HUDEP-2 (cell line): Measurements from ENCODE around the gene GMEB2.
"Not testable (repeated sequence)": the region's sequence is repeated elsewhere in the genome, so short reads cannot be mapped to it uniquely, and the experiment has no call there.

Source experiments
- DNase-seq, 76 experiments: peaks; one replicate each; lab custom pipeline; 2025; ENCODE audit not compliant: unreplicated experiment in 76 of 76; lab: John Stamatoyannopoulos, UW

GMEB2 gene

GRCh38 chr20:63562461-63563224 lies 64.3 kb downstream of the GMEB2 start:
- no peak for DNase-seq

DNA sequence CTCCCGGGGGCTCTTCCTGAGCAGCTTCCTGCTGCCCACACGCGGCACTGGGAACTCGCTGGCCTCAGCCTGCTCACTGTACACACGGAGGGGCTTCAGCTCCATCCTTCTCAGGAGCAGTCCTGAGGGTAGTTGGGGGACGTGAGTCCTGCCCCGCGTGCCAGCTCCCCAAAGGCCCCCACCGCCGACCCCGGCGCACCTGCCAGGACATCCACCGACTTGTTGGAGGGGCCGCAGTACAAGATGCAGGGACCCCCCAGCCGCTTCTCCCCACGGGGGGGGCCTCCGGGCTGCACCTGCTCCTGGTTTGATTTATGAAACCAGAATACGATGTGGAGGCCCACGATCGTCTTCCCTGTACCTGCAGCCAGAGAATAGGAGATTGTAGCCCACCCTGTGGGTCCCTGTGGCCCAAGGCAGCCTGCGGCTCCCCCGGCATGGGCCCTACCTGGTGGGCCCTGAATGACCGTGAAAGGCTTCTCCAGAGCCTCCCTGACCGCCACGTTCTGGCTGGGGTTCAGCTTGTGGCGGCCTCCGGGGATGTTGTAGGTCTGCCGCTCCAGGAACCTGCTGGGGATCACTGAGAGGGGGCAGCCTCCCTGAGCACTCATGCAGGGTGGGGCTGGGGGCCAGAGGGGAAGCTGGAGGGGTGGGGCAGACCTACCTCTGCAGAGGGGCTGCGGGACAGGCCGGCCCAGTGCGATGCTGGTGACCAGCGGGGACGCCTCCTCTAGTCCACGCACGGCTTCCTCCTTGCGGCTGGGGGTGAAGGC lies 65.1 kb downstream of the GMEB2 start:
- no peak for DNase-seq

- no peak for DNase-seq
These were observed 65.9 kb downstream of the GMEB2 start for GRCh38 chr20:63560856-63561609.

DNA sequence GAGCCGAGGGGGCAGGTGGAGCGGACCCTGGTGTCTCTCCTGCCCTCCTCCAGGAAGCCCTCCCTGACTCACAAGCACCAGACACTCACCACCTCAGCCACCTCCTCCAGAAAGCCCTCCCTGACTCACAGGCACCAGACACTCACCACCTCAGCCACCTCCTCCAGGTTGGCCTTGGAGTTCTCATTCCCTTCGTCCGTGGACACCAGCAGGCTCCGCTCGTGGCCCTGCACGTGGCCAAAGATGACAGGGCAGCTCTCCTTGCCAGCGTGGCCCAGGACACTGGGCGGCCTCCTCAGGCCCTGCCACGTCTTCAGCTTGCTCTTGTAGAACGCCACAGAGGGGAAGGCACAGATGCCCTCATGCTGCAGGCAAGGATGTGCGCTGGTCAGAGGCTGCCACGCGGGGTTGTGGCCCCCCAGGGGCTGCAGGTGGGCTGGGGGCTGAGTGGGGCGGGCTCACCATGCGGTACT lies 66.5 kb downstream of the GMEB2 start:
- DNase-seq = no peak

- DNase-seq = not testable (repeated sequence)
These were observed 67.2 kb downstream of the GMEB2 start for GRCh38 chr20:63559485-63560332.

- no peak for DNase-seq
These were observed 68.0 kb downstream of the GMEB2 start for GRCh38 chr20:63558804-63559484.

GRCh38 chr20:63557481-63557891 lies 69.4 kb downstream of the GMEB2 start:
- DNase-seq = no peak

- no peak for DNase-seq
These were observed 69.9 kb downstream of the GMEB2 start for GRCh38 chr20:63556873-63557478.

DNA sequence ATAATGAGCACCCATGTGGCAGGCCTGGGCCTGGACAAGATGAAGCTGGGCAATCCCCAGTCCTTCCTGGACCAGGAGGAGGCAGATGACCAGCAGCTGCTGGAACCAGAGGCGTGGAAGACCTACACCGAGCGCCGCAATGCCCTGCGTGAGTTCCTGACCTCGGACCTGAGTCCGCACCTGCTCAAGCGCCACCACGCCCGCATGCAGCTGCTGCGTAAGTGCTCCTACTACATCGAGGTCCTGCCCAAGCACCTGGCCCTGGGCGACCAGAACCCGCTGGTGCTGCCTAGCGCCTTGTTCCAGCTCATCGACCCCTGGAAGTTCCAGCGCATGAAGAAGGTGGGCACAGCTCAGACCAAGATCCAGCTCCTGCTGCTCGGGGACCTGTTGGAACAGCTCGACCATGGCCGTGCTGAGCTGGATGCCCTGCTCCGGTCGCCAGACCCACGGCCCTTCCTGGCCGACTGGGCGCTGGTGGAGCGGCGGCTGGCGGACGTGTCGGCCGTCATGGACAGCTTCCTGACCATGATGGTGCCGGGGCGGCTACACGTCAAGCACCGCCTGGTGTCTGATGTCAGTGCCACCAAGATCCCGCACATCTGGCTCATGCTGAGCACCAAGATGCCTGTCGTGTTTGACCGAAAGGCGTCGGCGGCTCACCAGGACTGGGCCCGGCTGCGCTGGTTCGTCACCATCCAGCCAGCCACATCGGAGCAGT lies 71.1 kb downstream of the GMEB2 start:
- no peak for DNase-seq

DNA sequence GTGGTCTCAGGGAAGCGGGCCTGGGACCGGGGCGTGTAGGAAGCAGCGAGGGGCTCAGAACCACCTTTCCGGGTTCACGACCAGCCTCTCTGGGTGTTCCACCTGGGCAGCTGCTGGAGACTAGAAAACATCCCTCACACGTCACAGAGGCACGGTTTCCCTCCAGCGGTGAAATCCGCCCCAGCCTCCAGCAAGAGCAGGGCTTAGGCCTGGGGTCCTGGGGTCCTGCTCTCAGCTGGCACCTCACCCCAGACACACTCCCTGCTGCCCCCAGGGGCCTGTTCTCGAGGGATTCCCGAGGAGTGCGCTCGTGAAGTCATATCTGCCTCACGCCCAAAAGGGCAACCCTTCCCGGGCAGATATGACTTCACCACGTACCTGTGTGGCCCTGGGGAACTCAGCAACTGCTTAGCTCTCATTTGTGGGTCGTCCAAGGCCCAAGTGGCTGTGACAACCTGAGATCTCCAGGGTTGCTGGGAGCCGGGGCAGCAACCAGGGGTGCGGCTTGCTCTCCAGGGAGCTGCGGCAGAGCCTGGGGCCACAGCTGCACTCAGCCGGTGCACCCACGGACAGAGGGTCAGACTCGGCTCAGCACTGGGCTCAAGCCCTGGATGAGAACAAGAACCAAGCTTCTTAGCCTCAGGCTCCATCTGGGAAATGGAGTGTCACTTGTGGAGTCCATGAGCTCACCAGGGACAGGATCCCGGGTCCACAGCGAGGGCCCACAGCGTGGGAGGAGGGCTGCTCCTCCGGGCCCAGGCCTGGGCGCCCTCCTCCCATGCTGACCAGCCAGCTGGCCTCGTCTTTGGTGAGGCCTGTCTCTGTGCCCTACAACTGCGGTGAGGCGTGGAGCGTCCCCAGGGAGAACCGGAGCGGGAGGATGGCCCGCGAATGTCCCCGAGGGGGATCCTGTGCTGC lies 72.3 kb downstream of the GMEB2 start:
- DNase-seq = no peak

- peak in 5 of 76 experiments; percentile 8 to 21 (median 13) for DNase-seq
These were observed 73.0 kb downstream of the GMEB2 start, which contains the start of gene FNDC11 for GRCh38 chr20:63553933-63554290. Gene FNDC11 (plus strand): TSS chr20:63554159. CDS start chr20:63555664, 1,505 bp downstream.

- DNase-seq = peak in 73 of 76 experiments; percentile 30 to 99 (median 84)
These were observed 73.5 kb downstream of the GMEB2 start for GRCh38 chr20:63553251-63553932.

- DNase-seq = peak in 44 of 76 experiments; percentile 7 to 73 (median 40)
These were observed 74.2 kb downstream of the GMEB2 start for GRCh38 chr20:63552481-63553249.

DNA sequence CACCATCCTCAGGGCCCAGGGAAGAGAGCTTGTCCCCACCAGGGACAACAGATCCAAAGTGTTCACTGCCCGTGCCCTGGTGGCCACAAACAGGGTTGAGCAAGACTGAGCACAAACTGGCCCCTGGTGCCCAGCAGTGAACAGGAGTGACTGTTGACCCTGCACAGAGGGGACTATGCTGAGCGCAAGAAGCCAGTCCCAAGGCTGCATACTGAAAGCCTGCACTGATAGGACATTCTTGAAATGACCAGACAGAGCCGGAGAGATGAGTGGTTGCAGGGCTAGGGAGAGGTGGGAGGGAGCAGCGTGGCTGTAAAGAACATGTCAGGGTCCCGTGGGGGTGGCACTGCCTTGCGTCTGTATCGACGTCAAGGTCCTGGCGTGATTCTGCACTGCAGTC lies 75.8 kb downstream of the GMEB2 start:
- DNase-seq = no peak

GRCh38 chr20:63549679-63550282 lies 77.1 kb downstream of the GMEB2 start:
- DNase-seq = no peak

- DNase-seq = no peak
These were observed 77.9 kb downstream of the GMEB2 start for GRCh38 chr20:63549019-63549418.
